ENCODE measurements around the gene MED16. TPM values are rescaled to one million over a fixed set of nuclear protein-coding genes. Genes with fewer than 3 reads are reported as not detected.

The MED16 gene
- total RNA-seq, 4 donors from 2014 or later: 41.7 to 62.3 (median 45.5) TPM

DNA sequence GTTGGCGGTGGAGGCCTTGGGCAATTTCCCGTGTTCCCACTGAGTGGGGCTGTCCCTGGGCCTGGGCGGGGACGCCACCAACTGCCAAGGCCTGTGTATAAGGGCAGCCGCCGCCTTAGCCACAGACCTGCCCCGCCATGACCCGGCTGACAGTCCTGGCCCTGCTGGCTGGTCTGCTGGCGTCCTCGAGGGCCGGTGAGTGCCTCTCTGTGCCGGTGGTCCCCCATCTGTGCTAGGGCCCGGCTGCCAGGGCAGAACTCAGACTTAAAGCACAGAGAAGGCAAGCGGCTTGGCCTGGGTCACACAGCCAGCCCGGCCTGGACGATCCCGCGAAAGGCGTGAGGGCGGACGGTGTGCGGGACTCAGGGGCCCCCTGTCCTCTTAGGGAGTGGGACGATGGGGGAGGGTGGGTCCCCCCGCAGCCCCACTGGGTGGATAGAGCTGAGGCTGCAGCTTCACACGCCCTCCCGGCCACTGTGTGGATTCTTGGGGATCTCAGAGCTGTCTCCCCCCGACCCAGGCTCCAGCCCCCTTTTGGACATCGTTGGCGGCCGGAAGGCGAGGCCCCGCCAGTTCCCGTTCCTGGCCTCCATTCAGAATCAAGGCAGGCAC, 65.2 kb downstream of the MED16 start, which contains the start of gene AZU1:
Gene AZU1, plus strand, starts transcription at position 128 of the 612 bp plus-strand sequence. Its CDS starts 10 bp downstream, at position 138.
- DNase-seq (ENCODE audit: low spot score in 2 of 2): peak in 1 of 2 donors; percentile 39
- TF ChIP-seq POLR2A (IDR thresholded peaks at IDR 0.05): no peak
- TF ChIP-seq, protein P1, sequence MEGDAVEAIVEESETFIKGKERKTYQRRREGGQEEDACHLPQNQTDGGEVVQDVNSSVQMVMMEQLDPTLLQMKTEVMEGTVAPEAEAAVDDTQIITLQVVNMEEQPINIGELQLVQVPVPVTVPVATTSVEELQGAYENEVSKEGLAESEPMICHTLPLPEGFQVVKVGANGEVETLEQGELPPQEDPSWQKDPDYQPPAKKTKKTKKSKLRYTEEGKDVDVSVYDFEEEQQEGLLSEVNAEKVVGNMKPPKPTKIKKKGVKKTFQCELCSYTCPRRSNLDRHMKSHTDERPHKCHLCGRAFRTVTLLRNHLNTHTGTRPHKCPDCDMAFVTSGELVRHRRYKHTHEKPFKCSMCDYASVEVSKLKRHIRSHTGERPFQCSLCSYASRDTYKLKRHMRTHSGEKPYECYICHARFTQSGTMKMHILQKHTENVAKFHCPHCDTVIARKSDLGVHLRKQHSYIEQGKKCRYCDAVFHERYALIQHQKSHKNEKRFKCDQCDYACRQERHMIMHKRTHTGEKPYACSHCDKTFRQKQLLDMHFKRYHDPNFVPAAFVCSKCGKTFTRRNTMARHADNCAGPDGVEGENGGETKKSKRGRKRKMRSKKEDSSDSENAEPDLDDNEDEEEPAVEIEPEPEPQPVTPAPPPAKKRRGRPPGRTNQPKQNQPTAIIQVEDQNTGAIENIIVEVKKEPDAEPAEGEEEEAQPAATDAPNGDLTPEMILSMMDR (IDR thresholded peaks at IDR 0.05): no peak
- WGBS, 2 donors: 61 to 75% methylated on average over 11 to 33 of the region's 33 CpGs
- intact Hi-C loops (cut with DNase I; ENCODE audit: low total_unique reads): no loop called here
- no peak within 1 kb of the TSS for H3K4me3 ChIP-seq (ENCODE audit: low read depth, poor library complexity, severe bottlenecking)

DNA sequence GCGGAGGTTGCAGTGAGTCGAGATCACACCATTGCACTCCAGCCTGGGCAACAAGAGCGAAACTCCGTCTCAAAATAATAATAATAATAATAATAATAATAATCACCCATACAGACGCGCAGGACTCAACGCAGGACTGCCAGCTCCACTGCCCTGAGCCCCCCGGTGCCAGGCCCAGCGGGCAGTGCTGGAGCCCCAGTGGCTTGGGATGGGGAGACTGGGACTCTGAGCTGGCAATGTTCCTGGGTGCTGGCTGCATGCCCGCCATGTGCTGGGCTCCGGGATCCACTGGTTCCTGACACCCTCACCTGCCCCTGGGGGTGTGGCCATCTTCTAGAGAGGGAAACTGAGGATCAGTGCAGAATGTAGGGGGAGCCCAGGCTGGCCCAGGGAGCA, 65.7 kb downstream of the MED16 start:
- intact Hi-C loops (cut with DNase I; ENCODE audit: low total_unique reads): no loop called here
- H3K4me3 ChIP-seq (ENCODE audit: low read depth, poor library complexity, severe bottlenecking): no peak overlapping the region
- DNase-seq (ENCODE audit: low spot score in 2 of 2): peak in 1 of 2 donors; percentile 83
- TF ChIP-seq POLR2A (IDR thresholded peaks at IDR 0.05): no peak
- TF ChIP-seq, protein P1 (IDR thresholded peaks at IDR 0.05): no peak
- 84 to 94% methylated on average over 10 to 11 of the region's 11 CpGs for WGBS, 2 donors

DNA sequence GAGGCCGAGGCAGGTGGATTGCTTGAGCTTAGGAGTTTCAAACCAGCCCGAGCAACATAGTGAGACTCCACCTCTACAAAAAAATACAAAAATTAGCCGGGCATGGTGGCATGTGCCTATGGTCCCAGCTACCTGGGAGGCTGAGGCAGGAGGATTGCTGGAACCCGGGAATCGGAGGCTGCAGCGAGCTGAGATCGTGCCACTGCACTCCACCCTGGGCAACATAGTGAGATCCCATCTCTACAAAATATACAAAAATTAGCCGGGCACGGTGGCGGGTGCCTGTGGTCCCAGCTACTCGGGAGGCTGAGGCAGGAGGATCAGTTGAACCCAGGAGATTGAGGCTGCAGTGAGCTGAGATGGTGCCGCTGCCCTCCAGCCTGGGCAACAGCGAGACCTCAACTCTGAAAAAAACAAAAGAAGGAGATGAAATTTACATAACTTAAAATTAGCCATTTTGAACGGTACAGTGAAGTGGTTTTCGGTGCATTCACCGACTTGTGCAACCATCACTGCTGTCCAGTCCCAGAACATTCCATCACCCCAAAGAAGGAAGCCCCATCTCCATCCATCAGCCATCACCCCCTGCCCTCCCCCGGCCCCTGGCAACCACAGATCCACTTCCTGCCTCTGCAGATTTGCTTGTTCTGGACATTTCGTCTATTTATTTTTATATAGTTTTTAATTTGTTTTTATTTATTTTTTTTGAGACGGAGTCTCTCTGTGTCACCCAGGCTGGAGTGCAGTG, 66.9 kb downstream of the MED16 start:
- WGBS, 2 donors: 81 to 84% methylated on average over 19 of the region's 19 CpGs
- intact Hi-C loops (cut with DNase I; ENCODE audit: low total_unique reads): no loop called here
- H3K4me3 ChIP-seq (ENCODE audit: low read depth, poor library complexity, severe bottlenecking): no peak overlapping the region
- TF ChIP-seq, protein P1 (IDR thresholded peaks at IDR 0.05): no peak
- no peak for TF ChIP-seq POLR2A (IDR thresholded peaks at IDR 0.05)
- DNase-seq (ENCODE audit: low spot score in 2 of 2): no peak

DNA sequence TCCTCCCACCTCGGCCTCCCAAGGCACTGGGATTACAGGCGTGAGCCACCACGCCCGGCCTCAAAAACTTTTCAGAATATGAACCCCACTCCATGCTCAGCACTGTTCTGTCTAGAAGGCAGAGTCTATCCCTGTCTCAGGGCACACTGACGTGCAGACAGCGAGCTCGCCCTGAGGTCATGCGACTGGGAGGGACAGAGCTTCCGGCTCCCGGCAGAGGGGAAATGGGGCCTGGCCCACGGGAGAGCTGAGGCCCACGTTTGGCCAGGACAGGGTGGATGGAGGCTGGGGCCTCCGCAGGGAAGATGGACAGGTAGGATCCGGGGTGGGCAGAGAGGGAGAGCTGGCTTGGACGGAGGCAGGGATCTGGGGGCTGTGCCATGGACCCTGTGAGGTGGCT, 68.1 kb downstream of the MED16 start:
- 71 to 76% methylated on average over 15 of the region's 15 CpGs for WGBS, 2 donors
- DNase-seq (ENCODE audit: low spot score in 2 of 2): no peak
- no peak for TF ChIP-seq POLR2A (IDR thresholded peaks at IDR 0.05)
- TF ChIP-seq, protein P1 (IDR thresholded peaks at IDR 0.05): no peak
- intact Hi-C loops (cut with DNase I; ENCODE audit: low total_unique reads): no loop called here
- no peak overlapping the region for H3K4me3 ChIP-seq (ENCODE audit: low read depth, poor library complexity, severe bottlenecking)

DNA sequence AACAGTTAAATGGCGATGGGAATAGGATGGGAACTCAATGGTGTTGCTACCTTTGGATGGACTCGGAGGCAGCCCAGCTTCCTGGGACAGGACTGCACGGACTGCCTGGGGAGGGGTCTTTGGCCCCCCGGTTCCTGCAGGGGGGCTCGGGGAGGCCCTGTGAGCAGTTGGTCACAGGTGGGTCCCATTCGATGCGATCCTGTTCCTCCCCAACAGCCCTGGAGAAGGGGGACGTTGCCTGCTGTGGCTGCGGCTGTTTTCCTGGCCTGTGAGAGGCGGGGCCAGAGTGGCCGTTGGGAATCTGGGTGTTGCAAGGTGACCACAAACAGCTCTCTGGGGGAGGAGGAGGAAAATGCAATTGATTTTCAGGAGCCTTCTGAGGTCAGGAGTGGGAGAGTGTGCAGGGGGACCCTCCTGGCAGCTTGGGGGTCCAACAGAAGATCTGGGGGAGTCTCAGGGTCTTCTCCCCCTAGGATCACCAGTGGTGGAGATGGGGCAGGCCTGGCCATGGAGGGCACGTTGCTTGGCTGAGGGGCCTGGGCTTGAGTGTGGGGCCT, 69.3 kb downstream of the MED16 start:
- H3K4me3 ChIP-seq (ENCODE audit: low read depth, poor library complexity, severe bottlenecking): no peak overlapping the region
- no peak for DNase-seq (ENCODE audit: low spot score in 2 of 2)
- TF ChIP-seq, protein P1 (IDR thresholded peaks at IDR 0.05): no peak
- no peak for TF ChIP-seq POLR2A (IDR thresholded peaks at IDR 0.05)
- intact Hi-C loops (cut with DNase I; ENCODE audit: low total_unique reads): no loop called here
- 67 to 72% methylated on average over 12 of the region's 12 CpGs for WGBS, 2 donors

Data from lower leg skin (tissue), 4 donors.